BLaER1 treated with 17β-estradiol and CSF1 and Interleukin-3, amounts not matched to agents 10 nM and 100 nM (cell line): ENCODE measurements around the gene STAC3.

Source experiments
- H3K27ac ChIP-seq, 11 experiments: shearing (Covaris generic); formaldehyde crosslinking; 2 replicates each; pipeline ENCODE4 v1.8.1; 2022
- H3K27me3 ChIP-seq, 11 experiments: shearing (Covaris generic); formaldehyde crosslinking; 2 replicates each; pipeline ENCODE4 v1.8.1; 2022
- H3K36me3 ChIP-seq, 11 experiments: shearing (Covaris generic); formaldehyde crosslinking; 2 replicates each; pipeline ENCODE4 v1.8.1; 2022
- H3K4me1 ChIP-seq, 10 experiments: shearing (Covaris generic); formaldehyde crosslinking; 2 replicates each; pipeline ENCODE4 v1.8.1; 2022
- H3K4me2 ChIP-seq, 11 experiments: shearing (Covaris generic); formaldehyde crosslinking; 2 replicates each; pipeline ENCODE4 v1.8.1; 2022
- H3K4me3 ChIP-seq, 10 experiments: shearing (Covaris generic); formaldehyde crosslinking; 2 replicates each; pipeline ENCODE4 v1.8.1; 2022
- H3K9ac ChIP-seq, 11 experiments: shearing (Covaris generic); formaldehyde crosslinking; 2 replicates each; pipeline ENCODE4 v1.8.1; 2022
- H3K9me3 ChIP-seq, 11 experiments: shearing (Covaris generic); formaldehyde crosslinking; replicated peaks in 1 of 11; 2 replicates each; pipeline ENCODE4 v1.8.1; 2022
- H4K20me1 ChIP-seq, 11 experiments: shearing (Covaris generic); formaldehyde crosslinking; 2 replicates each; pipeline ENCODE4 v1.8.1; 2022
- Cebpa-rat ChIP-seq, 11 experiments: shearing (Covaris generic); IDR thresholded peaks; 2 replicates each; pipeline ENCODE4 v1.8.1; 2022

The STAC3 gene

GRCh38 chr12:57243521-57244311, 7.3 kb downstream of the STAC3 start:
- Histone ChIP-seq H3K36me3 (no peaks in the 10 kb centered on the region), H3K4me3 (peak overlapping the region; percentile 43 to 64 (median 52)), H3K4me2 (peak overlapping the region; percentile 92 to 100 (median 99)), H3K9ac (peak overlapping the region in 5 of 11 experiments; percentile 24 to 64 (median 51); a peak in 9 of 22 replicates), H3K4me1 (peaks cover 42 to 73% (median 65%) of the 10 kb centered on the region in 10 experiments), H3K27me3 (peaks cover 53 to 73% (median 67%) of the 10 kb centered on the region in 11 experiments), H3K9me3 (no peaks in the 10 kb centered on the region), H4K20me1 (peaks cover 9 to 44% (median 29%) of the 10 kb centered on the region in 11 experiments; a peak in 19 of 22 replicates), H3K27ac (no peak overlapping the region)
- no peak for TF ChIP-seq Cebpa-rat (IDR thresholded peaks at IDR 0.05)

GRCh38 chr12:57242691-57243454, 8.1 kb downstream of the STAC3 start:
- Histone ChIP-seq H3K4me3 (peak overlapping the region; percentile 43 to 64 (median 52)), H3K4me1 (peaks cover 51 to 77% (median 70%) of the 10 kb centered on the region in 10 experiments)

GRCh38 chr12:57242329-57242690, 8.7 kb downstream of the STAC3 start:
- Histone ChIP-seq H3K4me2 (peak overlapping the region; percentile 92 to 100 (median 99)), H3K9me3 (no peaks in the 10 kb centered on the region), H3K36me3 (no peaks in the 10 kb centered on the region), H4K20me1 (peaks cover 9 to 58% (median 43%) of the 10 kb centered on the region in 11 experiments; a peak in 20 of 22 replicates), H3K27ac (no peak overlapping the region), H3K4me3 (peak overlapping the region; percentile 43 to 64 (median 52); a peak in 18 of 20 replicates), H3K27me3 (peaks cover 67 to 87% (median 82%) of the 10 kb centered on the region in 11 experiments), H3K4me1 (peaks cover 56 to 83% (median 76%) of the 10 kb centered on the region in 10 experiments), H3K9ac (peak overlapping the region in 1 of 11 experiments; percentile 37; a peak in 1 of 22 replicates)
- no peak for TF ChIP-seq Cebpa-rat (IDR thresholded peaks at IDR 0.05)

More at GRCh38 chr12:57242691-57243454, 8.1 kb downstream of the STAC3 start:
- Histone ChIP-seq H3K27me3 (peaks cover 61 to 81% (median 76%) of the 10 kb centered on the region in 11 experiments), H3K27ac (no peak overlapping the region), H4K20me1 (peaks cover 9 to 52% (median 37%) of the 10 kb centered on the region in 11 experiments; a peak in 20 of 22 replicates), H3K36me3 (no peaks in the 10 kb centered on the region), H3K9me3 (no peaks in the 10 kb centered on the region), H3K9ac (peak overlapping the region in 4 of 11 experiments; percentile 41 to 68 (median 56); a peak in 6 of 22 replicates), H3K4me2 (peak overlapping the region; percentile 92 to 100 (median 99))
- TF ChIP-seq Cebpa-rat (IDR thresholded peaks at IDR 0.05): no peak

GRCh38 chr12:57241402-57242310, 9.3 kb downstream of the STAC3 start:
- H3K4me1 ChIP-seq: peaks cover 56 to 84% (median 78%) of the 10 kb centered on the region in 10 experiments
- no peak for TF ChIP-seq Cebpa-rat (IDR thresholded peaks at IDR 0.05)
- H3K9me3 ChIP-seq: no peaks in the 10 kb centered on the region

GRCh38 chr12:57240926-57241401, 10.0 kb downstream of the STAC3 start:
- TF ChIP-seq Cebpa-rat (IDR thresholded peaks at IDR 0.05): no peak
- peak overlapping the region in 10 of 11 experiments; percentile 27 to 87 (median 76); a peak in 17 of 22 replicates for H3K9ac ChIP-seq
- H3K27ac ChIP-seq: no peak overlapping the region; a peak in 1 of 22 replicates
- peaks cover 14 to 71% (median 56%) of the 10 kb centered on the region in 11 experiments; a peak in 20 of 22 replicates for H4K20me1 ChIP-seq
- H3K36me3 ChIP-seq: peaks cover 0 to 3% (median 0%) of the 10 kb centered on the region in 11 experiments; a peak in 2 of 22 replicates
- H3K4me2 ChIP-seq: peak overlapping the region; percentile 92 to 100 (median 99)
- H3K27me3 ChIP-seq: peaks cover 80 to 100% (median 95%) of the 10 kb centered on the region in 11 experiments
- peak overlapping the region; percentile 60 to 80 (median 66) for H3K4me3 ChIP-seq
- H3K4me1 ChIP-seq: peaks cover 60 to 86% (median 82%) of the 10 kb centered on the region in 10 experiments
- no peaks in the 10 kb centered on the region for H3K9me3 ChIP-seq

More at GRCh38 chr12:57241402-57242310, 9.3 kb downstream of the STAC3 start:
- H3K27ac ChIP-seq: no peak overlapping the region
- no peaks in the 10 kb centered on the region for H3K36me3 ChIP-seq
- H3K27me3 ChIP-seq: peaks cover 73 to 94% (median 88%) of the 10 kb centered on the region in 11 experiments
- H3K4me3 ChIP-seq: peak overlapping the region in 9 of 10 experiments; percentile 55 to 80 (median 65); a peak in 9 of 20 replicates
- peak overlapping the region; percentile 92 to 100 (median 99) for H3K4me2 ChIP-seq
- peak overlapping the region in 3 of 11 experiments; percentile 71 to 87 (median 78); a peak in 4 of 22 replicates for H3K9ac ChIP-seq
- H4K20me1 ChIP-seq: peaks cover 9 to 64% (median 50%) of the 10 kb centered on the region in 11 experiments; a peak in 20 of 22 replicates

GRCh38 chr12:57240066-57240921, 10.7 kb downstream of the STAC3 start:
- peaks cover 65 to 89% (median 84%) of the 10 kb centered on the region in 10 experiments for H3K4me1 ChIP-seq
- H3K27ac ChIP-seq: peak overlapping the region; percentile 36 to 86 (median 66); a peak in 21 of 22 replicates
- H3K9me3 ChIP-seq: no peaks in the 10 kb centered on the region
- H3K36me3 ChIP-seq: peaks cover 0 to 10% (median 4%) of the 10 kb centered on the region in 11 experiments; a peak in 12 of 22 replicates
- H3K9ac ChIP-seq: peak overlapping the region; percentile 27 to 87 (median 76)
- H3K4me3 ChIP-seq: peak overlapping the region; percentile 60 to 80 (median 66)
- peaks cover 87 to 100% (median 100%) of the 10 kb centered on the region in 11 experiments for H3K27me3 ChIP-seq
- TF ChIP-seq Cebpa-rat (IDR thresholded peaks at IDR 0.05): no peak
- H4K20me1 ChIP-seq: peaks cover 21 to 78% (median 63%) of the 10 kb centered on the region in 11 experiments; a peak in 21 of 22 replicates
- peak overlapping the region; percentile 92 to 100 (median 99) for H3K4me2 ChIP-seq

GRCh38 chr12:57239587-57240065, 11.4 kb downstream of the STAC3 start:
- Histone ChIP-seq H3K36me3 (peaks cover 0 to 17% (median 11%) of the 10 kb centered on the region in 11 experiments; a peak in 15 of 22 replicates), H4K20me1 (peaks cover 27 to 84% (median 70%) of the 10 kb centered on the region in 11 experiments; a peak in 21 of 22 replicates), H3K4me2 (peak overlapping the region; percentile 92 to 100 (median 99)), H3K27ac (peak overlapping the region; percentile 36 to 86 (median 66); a peak in 21 of 22 replicates), H3K9ac (peak overlapping the region; percentile 27 to 87 (median 76)), H3K4me1 (peaks cover 66 to 91% (median 86%) of the 10 kb centered on the region in 10 experiments), H3K4me3 (peak overlapping the region; percentile 60 to 80 (median 66)), H3K27me3 (peaks cover 88 to 100% (median 100%) of the 10 kb centered on the region in 11 experiments), H3K9me3 (no peaks in the 10 kb centered on the region)
- TF ChIP-seq Cebpa-rat (IDR thresholded peaks at IDR 0.05): no peak
